ENCODE results near the gene STON1.
"Not testable (repeated sequence)": the region's sequence is repeated elsewhere in the genome, so short reads cannot be mapped to it uniquely, and the experiment has no call there.

STON1 gene

DNA sequence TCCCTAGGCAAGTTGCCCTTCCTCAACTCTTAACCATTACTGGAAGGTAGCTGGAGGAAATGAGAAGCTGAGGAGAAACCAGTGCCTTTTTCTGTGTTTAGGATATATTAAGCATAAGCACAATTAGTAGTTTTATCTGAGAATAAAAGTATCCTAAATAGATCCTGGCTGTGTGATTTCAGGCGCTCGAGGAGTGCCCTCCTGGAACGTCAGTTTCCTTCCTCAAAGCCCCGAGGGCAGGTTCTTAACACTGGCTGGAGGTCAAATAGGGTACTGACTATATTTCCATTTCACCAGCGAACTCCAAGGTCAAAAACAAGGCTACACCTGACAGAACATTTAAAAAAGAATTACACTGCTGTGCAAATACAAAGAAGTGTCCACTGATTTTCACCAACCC lies 1.5 kb upstream of the STON1 start:
- DNase-seq, result no peak

DNA sequence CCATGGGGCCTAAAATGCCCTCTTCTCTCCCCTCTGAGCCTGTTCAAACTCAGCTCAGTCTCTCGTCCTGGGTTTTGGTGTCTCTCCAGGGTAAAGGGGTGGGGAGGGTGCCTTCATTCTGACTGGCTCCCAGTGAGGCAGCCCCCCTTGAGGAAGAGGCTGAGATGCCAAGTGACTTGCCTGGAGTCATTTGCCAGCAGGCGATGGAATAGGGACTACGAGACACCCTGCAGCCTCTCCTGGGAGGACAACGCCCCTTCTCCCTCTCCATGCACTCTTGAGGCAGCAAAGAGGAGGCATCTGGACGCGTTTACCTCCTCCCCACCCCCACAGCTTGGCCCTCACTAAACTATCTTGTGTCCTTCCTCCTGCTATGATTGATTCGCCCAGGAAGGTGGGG lies 760 bp upstream of the STON1 start:
- no peak for DNase-seq

DNA sequence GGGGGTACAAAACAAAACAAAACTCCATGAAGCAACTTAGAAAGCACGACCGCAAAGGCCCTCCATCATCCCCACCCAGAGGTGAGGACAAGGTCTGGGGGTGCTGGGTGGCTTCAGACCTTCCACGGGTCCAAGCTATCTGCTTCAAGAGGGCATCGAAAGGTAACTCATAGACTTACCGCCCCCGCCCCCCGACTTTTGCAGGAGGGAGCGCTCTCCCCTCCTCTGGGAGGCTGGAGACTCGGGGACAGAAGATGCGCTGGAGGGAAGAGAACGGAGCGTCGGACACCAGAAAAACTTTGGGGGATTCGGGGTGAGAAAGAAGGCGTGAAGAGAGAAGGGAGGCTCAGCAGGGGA lies 300 bp upstream of the STON1 start:
- DNase-seq, result no peak

DNA sequence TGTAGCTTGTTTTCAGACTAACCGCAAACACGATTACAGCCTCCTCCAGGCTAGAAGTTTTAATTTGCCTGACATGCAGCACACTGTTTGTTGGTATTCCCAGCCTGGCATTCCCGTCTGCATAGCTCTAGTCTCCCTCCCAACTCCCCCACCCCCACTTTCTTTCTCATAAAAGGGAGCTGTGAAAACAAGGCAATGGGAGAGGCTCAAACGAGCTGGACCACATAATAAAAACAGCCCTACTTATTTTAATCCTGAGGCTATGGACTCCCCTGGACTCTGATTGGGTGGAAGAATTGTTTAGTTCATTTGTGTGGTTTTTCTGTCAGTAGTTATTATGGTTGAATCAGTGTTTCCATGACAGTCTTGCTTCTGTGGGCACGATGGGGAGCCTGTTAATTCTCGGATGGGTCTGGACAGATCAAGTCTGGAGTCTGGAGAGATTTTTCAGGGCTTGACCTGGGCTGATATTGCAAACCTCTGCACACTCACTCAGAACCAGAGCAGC lies 1.2 kb downstream of the STON1 start:
- DNase-seq, result peak; percentile 36

DNA sequence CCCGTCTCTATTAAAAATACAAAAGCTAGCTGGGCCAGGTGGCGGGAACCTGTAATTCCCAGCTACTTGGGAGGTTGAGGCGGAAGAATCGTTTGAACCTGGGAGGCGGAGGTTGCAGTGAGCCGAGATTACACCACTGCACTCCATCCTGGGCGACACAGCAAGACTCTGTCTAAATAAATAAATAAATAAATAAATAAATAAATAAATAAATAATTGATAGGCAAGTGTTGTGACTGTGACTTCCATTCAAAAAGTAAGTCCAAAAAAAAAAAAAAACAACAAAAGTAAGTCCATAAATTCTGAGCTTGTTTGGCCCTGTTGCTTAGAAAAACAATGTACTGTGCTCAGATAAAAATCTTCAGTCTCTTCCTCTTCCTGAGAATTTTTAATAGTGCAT lies 2.2 kb downstream of the STON1 start:
- no peak for DNase-seq

DNA sequence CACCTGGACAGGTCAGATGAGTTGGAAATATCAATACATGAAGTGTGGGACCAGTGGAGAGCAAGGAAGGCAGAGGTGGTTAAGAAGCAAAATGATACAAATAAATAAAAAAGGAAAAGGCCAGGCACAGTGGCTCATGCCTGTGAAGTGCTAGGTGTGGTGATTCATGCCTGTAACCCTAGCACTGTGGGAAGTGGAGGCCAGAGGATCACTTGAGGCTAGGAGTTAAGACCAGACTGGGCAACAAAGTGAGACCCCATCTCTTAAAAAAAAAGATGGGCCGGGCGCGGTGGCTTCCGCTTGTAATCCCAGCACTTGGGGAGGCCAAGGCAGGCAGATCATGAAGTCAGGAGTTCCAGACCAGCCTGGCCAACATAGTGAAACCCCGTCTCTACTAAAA lies 2.9 kb downstream of the STON1 start:
- DNase-seq, result no peak

DNA sequence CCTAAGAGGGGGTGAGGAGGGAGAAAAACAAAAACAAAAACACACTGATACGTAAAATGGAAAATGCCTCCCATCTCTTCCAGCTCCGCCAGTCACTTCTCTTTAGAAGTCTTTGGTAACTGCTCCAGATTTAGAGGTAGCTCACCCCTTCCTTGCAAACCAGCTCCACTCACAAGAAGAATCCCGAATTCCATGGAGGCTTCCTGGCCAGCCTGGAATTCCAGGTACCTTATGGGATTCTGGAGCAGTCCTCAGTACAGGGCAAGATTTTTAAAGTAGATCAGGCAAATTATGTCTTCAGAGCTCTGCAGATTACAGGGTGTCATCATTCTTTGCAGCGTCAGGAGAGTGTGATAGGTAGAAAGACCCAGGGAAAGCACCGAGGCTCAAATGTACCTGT lies 4.8 kb downstream of the STON1 start:
- no peak for DNase-seq

DNA sequence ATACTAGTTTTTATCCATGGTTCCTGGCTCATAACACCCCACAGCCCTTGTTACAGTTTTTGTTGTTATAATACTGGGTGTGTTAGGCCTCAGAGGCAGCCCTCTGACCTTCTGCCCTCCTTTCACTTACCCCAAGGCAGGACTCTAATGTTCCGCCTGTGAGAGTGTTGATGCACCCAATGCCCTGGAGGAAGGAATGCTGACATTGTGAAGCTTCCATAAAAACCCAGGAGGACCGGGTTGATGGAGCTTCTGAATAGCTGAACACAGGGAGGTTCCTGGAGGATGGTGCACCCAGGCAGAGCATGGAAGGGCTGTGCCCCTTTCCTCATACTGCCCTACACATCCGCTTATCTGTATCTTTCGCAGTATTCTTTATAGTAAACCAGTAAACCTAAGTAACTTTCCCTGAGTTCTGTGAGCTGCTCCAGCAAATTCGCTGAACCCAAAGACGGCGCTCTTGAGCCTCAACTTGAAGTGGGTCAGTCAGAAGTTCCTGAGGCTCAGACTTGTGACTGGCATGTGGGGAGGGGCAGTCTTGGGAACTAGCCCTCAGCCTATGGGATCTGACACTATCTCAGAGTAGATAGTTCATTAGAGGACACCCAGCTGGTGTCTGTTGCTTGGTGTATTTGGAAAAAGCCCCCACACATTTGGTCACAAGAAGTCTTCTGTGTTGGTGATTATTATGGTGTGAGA lies 10.4 kb downstream of the STON1 start:
- DNase-seq, result no peak

DNA sequence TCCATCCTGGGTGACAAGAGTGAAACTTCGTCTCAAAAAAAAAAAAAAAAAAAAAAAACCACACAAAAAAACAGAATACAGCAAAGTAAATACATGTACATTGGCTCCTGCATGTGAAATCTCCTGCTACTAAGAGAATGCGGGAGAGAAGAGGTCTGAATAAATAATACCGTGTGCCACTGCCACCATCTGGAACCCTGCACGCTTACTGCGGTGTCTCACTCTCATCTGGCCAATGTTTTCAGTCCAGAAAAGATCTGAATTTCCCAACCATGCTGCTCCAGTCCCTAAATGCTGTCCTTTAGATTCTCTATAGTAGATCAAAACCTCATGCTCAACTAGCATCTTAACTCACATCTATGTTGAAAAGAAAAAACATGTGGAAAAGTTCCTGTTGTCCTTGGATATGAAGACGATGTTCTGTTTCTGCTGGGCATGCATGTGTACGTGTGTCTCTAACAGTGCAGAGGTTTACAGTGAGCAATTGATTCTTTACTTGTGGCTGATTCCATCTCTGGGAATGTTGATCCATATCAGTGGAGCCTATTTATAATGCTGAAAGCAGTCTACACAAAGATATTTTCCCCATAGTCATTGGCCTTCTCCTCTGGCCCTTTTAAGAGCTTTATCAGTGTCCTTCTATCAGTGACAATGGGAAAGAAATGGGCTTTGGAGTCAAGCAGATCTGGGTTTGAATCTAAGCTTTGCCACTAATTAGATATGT lies 11.9 kb downstream of the STON1 start:
- no peak for DNase-seq

DNA sequence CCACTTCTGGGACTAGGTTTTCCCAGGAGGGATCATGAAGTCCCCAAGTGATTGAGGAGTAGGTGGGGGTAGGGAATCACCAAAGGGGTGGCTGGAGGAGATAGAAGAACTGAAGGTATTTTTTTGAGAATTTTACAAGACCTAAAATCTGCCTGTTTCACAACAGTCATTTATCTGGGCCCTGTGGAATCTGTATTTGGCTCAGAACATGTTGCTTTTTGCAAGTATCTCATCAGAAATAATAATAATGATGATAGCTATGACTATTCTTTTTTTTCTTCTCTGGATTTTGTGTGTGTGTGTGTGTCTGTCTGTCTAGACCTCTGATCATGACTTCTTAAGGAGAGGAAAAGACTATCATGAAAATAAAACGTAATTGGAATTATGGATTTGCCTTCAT lies 13.9 kb downstream of the STON1 start:
- DNase-seq, result no peak

DNA sequence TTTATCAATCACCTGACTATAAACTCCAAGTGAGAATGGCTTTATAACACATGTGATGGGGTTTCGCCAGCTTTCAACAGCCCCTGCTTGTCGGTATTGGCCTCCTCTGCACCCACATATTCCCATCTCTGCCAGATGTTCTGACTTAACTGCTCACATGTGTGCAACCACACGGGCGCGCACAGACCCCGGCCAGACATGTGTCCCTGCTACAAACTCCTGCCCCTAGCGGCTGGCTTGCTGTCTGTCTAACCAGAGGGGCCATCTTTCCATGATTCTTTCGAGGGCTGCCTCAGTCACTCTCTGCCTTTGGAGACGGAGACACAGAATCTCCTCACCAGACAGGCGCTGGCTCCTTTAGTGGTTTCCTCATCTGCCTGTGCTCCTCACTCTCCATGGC lies 15.3 kb downstream of the STON1 start:
- no peak for DNase-seq

DNA sequence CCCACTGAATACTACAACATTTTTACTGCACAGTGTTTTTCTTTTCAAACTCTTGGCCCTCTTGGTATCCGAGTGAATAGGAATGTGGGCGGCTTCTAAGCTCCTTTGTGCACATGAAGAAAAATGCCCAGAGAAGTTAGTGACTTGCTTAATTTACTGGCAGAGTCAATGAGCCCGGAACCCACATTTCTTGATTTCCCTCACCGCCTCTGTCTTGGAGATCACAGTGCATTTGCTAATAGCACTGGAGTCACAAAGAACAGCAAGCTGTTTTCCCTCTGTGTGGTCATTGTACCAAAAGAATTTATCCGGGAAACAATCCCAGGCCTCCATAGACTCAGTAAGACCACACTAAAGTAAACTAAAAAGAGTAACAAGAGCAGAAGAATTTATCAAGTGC lies 18.9 kb downstream of the STON1 start:
- peak; percentile 67 for DNase-seq

DNA sequence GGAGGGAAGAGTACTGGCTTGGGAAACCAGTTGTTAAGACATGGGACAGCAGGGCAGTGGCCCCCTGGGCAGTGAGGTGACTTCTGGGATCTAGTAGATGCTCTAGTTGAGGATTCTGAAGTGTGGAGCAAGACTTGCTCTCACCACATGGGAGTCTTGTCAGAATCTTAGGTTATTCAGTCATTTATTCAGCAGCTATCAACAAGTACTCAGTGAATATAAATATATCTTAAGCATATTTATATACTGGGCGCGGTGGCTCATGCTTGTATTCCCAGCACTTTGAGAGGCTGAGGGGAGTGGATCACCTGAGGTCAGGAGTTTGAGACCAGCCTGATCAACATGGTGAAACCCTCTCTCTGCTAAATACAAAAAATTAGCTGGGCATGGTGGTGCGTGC lies 20.0 kb downstream of the STON1 start:
- DNase-seq, result no peak

DNA sequence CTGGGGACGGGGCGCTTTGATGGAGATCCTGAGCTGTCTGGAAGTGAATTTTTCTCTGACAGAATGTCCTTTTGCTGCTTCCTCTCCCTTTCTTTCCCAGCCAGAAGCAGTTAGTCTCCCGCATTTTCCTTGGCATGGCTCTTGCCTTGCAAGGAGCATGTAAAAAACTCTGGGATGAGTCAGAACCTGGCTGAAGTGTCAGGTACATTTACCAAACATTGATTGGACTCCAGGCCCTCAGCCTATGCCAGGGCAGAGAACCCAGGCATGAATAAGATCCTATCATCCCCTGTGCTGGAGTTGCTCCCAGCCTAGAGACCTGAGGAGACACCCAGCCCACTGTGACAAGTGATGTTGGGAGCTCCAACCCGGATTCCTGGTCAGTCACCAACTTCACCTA lies 21.6 kb downstream of the STON1 start:
- no peak for DNase-seq

DNA sequence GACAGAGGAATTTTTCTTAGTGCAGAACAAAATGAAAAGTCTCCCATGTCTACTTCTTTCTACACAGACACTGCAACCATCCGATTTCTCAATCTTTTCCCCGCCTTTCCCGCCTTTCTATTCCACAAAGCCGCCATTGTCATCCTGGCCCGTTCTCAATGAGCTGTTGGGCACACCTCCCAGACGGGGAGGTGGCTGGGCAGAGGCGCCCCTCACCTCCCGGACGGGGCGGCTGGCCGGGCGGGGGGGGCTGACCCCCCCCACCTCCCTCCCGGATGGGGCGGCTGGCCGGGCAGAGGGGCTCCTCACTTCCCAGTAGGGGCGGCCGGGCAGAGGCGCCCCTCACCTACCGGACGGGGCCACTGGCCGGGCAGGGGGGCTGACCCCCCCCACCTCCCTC lies 25.1 kb downstream of the STON1 start:
- DNase-seq, result not testable (repeated sequence)

DNA sequence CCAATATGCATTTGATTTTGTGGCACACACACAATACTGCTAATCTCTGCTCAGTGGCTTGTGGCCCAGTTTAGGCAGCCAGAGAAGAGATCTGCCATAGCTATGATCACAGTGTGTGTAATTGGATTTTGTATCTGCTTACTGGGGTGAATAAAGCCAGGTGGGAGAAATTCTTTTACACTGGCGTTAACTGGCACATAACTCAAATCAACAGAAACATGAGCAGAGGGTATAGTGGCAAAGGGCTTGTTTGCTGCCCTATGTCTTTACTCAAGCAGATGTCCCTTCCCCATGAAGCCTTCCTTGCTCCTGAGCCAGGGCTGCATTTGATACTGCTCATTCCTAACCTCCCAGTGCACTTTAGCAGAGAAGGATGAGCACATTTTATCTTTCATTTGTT lies 28.5 kb downstream of the STON1 start:
- DNase-seq, result no peak

DNA sequence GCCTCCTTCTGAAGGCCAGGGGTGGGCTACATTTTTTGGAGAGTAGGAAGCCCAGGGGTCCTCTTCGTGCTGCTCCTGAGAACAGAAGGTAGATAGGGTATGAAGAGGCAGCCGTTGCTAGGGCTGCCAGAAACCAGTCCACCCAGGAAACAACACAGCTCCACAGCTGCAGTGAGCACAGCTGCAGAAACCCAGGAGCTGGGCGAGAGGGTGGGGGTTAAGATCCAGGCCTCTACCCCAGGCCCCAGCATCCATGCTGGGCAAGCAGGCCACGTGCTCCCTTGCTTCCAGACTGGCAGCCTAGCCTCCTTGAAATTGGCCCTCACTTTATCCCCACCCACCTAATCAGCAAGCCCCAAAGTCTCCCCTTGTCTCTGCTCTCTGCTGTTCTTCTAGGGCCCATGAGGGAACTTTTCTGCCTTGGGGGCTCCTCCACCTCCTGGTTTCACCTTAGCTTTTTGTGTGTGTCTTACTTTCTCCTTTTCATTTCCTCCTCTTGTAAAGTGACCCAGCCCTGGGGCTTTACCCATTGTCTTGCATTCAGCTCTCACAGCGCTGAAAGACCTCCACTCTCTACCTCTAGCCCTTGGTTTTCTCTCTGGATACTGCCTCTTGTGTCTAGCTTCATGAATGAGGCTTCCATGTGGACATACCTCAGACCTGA lies 30.7 kb downstream of the STON1 start:
- peak; percentile 54 for DNase-seq

DNA sequence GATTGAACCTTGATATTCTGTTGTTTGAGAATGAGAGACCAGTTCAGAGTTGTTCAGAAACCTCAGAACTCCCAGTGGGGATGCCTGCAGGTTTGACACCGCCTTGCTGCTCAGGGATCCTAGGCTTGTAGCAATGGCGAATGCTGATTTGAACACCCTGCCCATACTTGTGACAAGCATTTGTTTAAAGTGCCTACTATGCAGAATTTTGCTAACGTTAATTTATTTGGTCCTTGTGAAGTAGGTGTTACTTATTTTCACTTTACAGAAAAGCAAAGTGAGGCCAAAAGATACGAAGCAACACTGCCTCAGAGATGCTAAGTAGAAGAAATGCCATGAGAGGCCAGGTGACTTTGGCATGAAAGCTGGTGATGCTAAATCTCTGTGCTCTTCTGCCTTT lies 32.3 kb downstream of the STON1 start:
- DNase-seq, result no peak

DNA sequence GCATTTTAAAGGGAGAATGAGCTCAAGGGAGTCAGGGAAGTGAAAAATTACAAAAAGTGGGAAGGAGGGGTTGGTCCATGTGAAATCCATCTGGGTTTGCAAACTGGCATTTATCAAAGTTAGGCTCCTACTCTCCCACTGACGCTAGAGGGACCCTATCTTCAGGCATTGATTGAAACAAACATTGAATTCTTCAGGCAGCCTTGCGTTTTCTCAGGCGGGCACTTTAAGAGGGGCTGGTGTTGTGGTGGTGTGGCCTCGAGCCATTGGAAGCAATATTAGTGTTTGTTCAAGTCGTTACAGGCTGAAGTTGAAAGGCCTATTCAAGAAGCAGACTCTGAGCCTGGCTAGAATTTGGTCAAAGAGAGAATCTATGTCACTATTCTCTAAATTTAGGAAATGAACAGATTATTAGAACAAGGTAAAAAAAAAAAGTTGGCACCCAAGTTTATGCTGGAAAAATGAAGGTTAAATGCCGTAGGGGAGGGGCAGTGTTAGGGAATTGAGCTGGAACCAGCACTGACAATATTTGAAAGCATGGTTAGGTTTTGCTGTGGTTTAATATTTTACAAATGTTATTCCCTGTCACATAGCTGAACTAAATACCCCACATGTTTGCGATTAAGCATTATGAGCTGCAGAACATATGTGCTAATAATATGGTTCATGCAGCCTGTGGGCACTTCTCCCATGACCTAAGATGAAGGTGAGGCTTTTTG lies 36.8 kb downstream of the STON1 start:
- DNase-seq, result peak; percentile 51

DNA sequence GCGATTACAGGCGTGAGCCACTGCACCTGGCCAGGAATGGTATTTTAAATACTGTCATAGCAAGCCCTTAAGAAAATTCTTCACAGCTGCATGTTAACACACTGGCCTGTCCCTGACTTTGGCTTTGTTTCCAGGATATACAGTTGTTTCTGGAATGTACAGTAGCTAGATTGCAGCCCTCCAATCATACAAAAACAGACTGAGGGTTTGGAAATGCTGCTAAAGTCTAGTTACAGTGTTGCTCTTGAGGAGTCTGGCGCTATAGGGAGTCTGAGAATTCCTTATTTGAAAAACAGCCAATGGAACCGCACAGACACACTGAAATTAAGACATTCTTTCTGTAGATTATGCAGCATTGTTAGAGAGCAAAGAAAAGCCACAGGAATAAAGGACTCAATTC lies 37.7 kb downstream of the STON1 start:
- no peak for DNase-seq

DNA sequence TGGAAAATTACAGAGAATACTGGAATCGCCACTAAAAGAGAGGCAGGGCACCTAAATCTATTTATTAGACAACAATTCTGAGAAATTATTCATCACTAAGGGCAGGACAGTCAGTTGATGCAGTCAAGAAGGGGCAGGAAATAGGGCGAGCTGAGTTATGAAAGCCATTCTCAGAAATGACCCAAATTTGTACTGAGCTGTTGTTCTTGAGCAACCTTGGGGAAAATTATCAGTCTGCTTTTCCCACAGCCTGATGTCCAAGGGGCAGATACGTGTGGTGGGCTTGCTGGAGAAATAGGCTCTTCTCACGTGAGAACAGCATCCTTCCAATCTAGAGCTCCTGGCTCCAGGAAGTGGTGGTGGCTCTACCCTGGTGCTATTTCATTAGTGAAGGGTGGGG lies 38.6 kb downstream of the STON1 start:
- no peak for DNase-seq

DNA sequence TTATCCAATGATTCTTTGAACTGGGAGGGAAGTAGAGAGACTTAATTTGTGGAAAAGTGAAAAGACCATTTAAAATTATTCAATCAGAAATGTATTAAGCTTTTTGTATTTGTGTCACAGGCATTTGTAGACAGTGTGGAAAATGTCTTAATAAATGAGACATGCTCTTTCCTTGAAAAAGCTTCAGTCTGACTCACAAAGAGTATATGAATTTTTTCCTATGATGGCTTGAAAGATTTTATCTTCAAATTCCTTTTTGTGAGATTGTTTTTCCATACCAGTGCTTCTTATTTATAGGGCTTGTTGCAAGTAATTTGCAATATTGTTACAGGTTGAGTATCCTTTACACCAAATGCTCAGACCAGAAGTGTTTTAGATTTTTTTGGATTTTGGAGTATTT lies 39.5 kb downstream of the STON1 start:
- DNase-seq, result no peak

DNA sequence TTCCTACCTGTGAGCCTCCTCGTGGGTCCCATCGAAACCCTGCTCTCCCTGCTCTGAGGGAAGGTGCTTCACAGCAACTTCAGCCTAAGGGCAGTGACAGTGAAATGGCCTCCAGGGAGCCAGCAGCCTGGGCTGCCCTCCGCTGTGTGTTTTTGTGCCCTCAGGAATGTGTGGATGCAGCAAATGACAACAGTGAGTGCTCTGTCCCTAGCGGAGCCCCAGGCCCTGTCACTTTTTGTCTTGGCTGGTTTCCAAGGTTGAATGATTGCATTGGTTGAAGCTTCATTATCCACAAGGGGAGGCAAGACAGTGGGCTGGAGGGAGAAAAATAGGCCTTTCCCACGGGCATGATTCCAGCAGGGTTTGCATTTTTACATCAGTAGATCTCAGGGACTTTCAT lies 42.9 kb downstream of the STON1 start:
- DNase-seq, result no peak

Data from midbrain (tissue), 1 donor.